H9 (cell line): ENCODE measurements around the gene BEND4. TPM values are rescaled to one million over a fixed set of nuclear protein-coding genes. Genes with fewer than 3 reads are reported as not detected.

Experiments used
- DNase-seq: peaks from one replicate; pipeline ENCODE4 v3.0.0-alpha.2; 2017
- H2AFZ ChIP-seq: one replicate; pipeline ENCODE4 v1.6.1; 2013; ENCODE audit warnings: mild to moderate bottlenecking, low read length, control low read depth, moderate library complexity
- H2AK5ac ChIP-seq: 2 replicates; pipeline ENCODE4 v1.6.1; 2013; ENCODE audit warnings: low read length, control low read depth, mixed read lengths; ENCODE audit not compliant: insufficient read length
- H2BK120ac ChIP-seq: one replicate; pipeline ENCODE4 v1.6.1; 2013; ENCODE audit warnings: low read depth, mild to moderate bottlenecking, low read length, control low read depth, inconsistent platforms; ENCODE audit not compliant: poor library complexity, severe bottlenecking
- H2BK12ac ChIP-seq: 2 replicates; pipeline ENCODE4 v1.6.1; 2013; ENCODE audit warnings: low read length, control low read depth, mixed read lengths, low read depth; ENCODE audit not compliant: insufficient read length
- H2BK15ac ChIP-seq: 2 replicates; pipeline ENCODE4 v1.6.1; 2013; ENCODE audit warnings: low read depth, low read length, control low read depth
- H2BK20ac ChIP-seq: one replicate; pipeline ENCODE4 v1.6.1; 2013; ENCODE audit warnings: low read depth, mild to moderate bottlenecking, low read length, control low read depth, inconsistent platforms; ENCODE audit not compliant: poor library complexity, severe bottlenecking
- H2BK5ac ChIP-seq: 2 replicates; pipeline ENCODE4 v1.6.1; 2013; ENCODE audit warnings: low read length, control low read depth, mixed read lengths; ENCODE audit not compliant: insufficient read length
- H3K14ac ChIP-seq: 2 replicates; pipeline ENCODE4 v1.6.1; 2013; ENCODE audit warnings: low read length, control low read depth; ENCODE audit not compliant: insufficient read depth
- H3K18ac ChIP-seq: 2 replicates; pipeline ENCODE4 v1.6.1; 2013; ENCODE audit warnings: low read depth, mild to moderate bottlenecking, mixed read lengths, low read length, control low read depth; ENCODE audit not compliant: insufficient read length
- H3K23ac ChIP-seq: 2 replicates; pipeline ENCODE4 v1.6.1; 2013; ENCODE audit warnings: low read length, control low read depth, mixed read lengths, low read depth; ENCODE audit not compliant: insufficient read length
- H3K23me2 ChIP-seq: 2 replicates; pipeline ENCODE4 v1.6.1; 2013; ENCODE audit warnings: low read depth, mild to moderate bottlenecking, mixed read lengths, low read length, control low read depth; ENCODE audit not compliant: insufficient read length, poor library complexity, severe bottlenecking
- H3K27ac ChIP-seq: 2 replicates; pipeline ENCODE4 v1.5.1; 2013; ENCODE audit warnings: low read length, control low read depth, mixed read lengths, low read depth; ENCODE audit not compliant: insufficient read length
- H3K27me3 ChIP-seq: 2 replicates; pipeline ENCODE4 v1.6.1; 2013; ENCODE audit warnings: low read length, control low read depth, inconsistent platforms; ENCODE audit not compliant: insufficient read depth
- H3K4ac ChIP-seq: 2 replicates; pipeline ENCODE4 v1.6.1; 2013; ENCODE audit warnings: low read depth, mild to moderate bottlenecking, control low read depth, inconsistent platforms, low read length, moderate library complexity
- H3K4me1 ChIP-seq: 2 replicates; pipeline ENCODE4 v1.6.1; 2013; ENCODE audit warnings: low read length, control low read depth, inconsistent platforms; ENCODE audit not compliant: insufficient read depth
- H3K4me2 ChIP-seq: 2 replicates; pipeline ENCODE4 v1.6.1; 2013; ENCODE audit warnings: low read length, control low read depth, mixed read lengths; ENCODE audit not compliant: insufficient read length, insufficient read depth
- H3K56ac ChIP-seq: 2 replicates; pipeline ENCODE4 v1.6.1; 2013; ENCODE audit warnings: low read depth, mild to moderate bottlenecking, mixed read lengths, low read length, control low read depth; ENCODE audit not compliant: insufficient read length
- H3K79me1 ChIP-seq: 2 replicates; pipeline ENCODE4 v1.6.1; 2013; ENCODE audit warnings: low read depth, mild to moderate bottlenecking, moderate library complexity, low read length, control low read depth, inconsistent platforms; ENCODE audit not compliant: insufficient read depth, poor library complexity, severe bottlenecking
- H3K79me2 ChIP-seq: 2 replicates; pipeline ENCODE4 v1.6.1; 2013; ENCODE audit warnings: low read length, control low read depth, inconsistent platforms; ENCODE audit not compliant: insufficient read depth
- H3K9ac ChIP-seq: 2 replicates; pipeline ENCODE4 v1.6.1; 2013; ENCODE audit warnings: low read length, control low read depth, mixed read lengths; ENCODE audit not compliant: insufficient read length; ENCODE audit errors: extremely low read depth
- H3K9me3 ChIP-seq: one replicate; pipeline ENCODE4 v1.6.1; 2013; ENCODE audit warnings: low read depth, low read length, inconsistent platforms; ENCODE audit not compliant: control insufficient read depth
- H3T11ph ChIP-seq: one replicate; pipeline ENCODE4 v1.6.1; 2013; ENCODE audit warnings: mild to moderate bottlenecking, low read length, control low read depth, inconsistent platforms
- H4K20me1 ChIP-seq: one replicate; pipeline ENCODE4 v1.6.1; 2013; ENCODE audit not compliant: control insufficient read depth, insufficient read length, insufficient read depth
- H4K5ac ChIP-seq: 2 replicates; pipeline ENCODE4 v1.6.1; 2013; ENCODE audit warnings: low read depth, mild to moderate bottlenecking, mixed read lengths, low read length, control low read depth; ENCODE audit not compliant: insufficient read length
- H4K8ac ChIP-seq: replicated peaks from 2 replicates; pipeline ENCODE4 v1.6.1; 2013; ENCODE audit warnings: low read length, control low read depth, mixed read lengths, low read depth; ENCODE audit not compliant: insufficient read length
- H4K91ac ChIP-seq: 2 replicates; pipeline ENCODE4 v1.6.1; 2013; ENCODE audit warnings: low read depth, mild to moderate bottlenecking, moderate library complexity, mixed read lengths, low read length, control low read depth; ENCODE audit not compliant: insufficient read length
- H3K27ac Mint-ChIP-seq, 3 experiments: 2 replicates in 2 of 3; 3 replicates in 1 of 3; pipeline ENCODE4 v1.8.0; 2020 to 2021; ENCODE audit warnings: mixed read lengths in 3 of 3, mild to moderate bottlenecking in 1 of 3, moderate library complexity in 1 of 3
- H3K27me3 Mint-ChIP-seq: 2 replicates; pipeline ENCODE4 v1.8.0; 2021; ENCODE audit warnings: low read depth, mild to moderate bottlenecking, moderate library complexity, mixed read lengths
- H3K36me3 Mint-ChIP-seq, 3 experiments: 2 replicates in 2 of 3; 3 replicates in 1 of 3; pipeline ENCODE4 v1.8.0; 2020 to 2021; ENCODE audit warnings: low read depth in 3 of 3, mixed read lengths in 3 of 3; ENCODE audit not compliant: insufficient read depth in 1 of 3
- H3K4me1 Mint-ChIP-seq, 2 experiments: 2 replicates each; pipeline ENCODE4 v1.8.0; 2020; ENCODE audit warnings: mixed read lengths in 2 of 2
- H3K4me3 Mint-ChIP-seq, 2 experiments: 2 replicates in 1 of 2; 3 replicates in 1 of 2; pipeline ENCODE4 v1.8.0; 2020 to 2021; ENCODE audit warnings: mild to moderate bottlenecking in 2 of 2, mixed read lengths in 2 of 2, moderate library complexity in 1 of 2
- H3K9me3 Mint-ChIP-seq, 2 experiments: 2 replicates in 1 of 2; 3 replicates in 1 of 2; pipeline ENCODE4 v1.8.0; 2020; ENCODE audit warnings: mild to moderate bottlenecking in 2 of 2, mixed read lengths in 2 of 2, moderate library complexity in 1 of 2
- CTCF ChIP-seq: fragments of 200-600 bp; sonication (generic); conservative IDR thresholded peaks from 3 replicates; pipeline ENCODE4 v1.8.0; 2021; ENCODE audit warnings: antibody characterized with exemption, mild to moderate bottlenecking
- WGBS: extraction: QIAGEN DNeasy Blood & Tissue Kit; methylation state at CpG from one replicate; pipeline ENCODE4 v1.1.7; 2013; ENCODE audit warnings: missing lambda C conversion rate, low lambda C conversion rate, mixed read lengths; ENCODE audit not compliant: insufficient read length; ENCODE audit errors: extremely low coverage; 5-methylcytosine and 5-hydroxymethylcytosine counted together
- total RNA-seq: library from RNA; stranded (reverse); gene quantifications from 2 replicates; pipeline ENCODE4 v1.2.1, GENCODE V29; 2021

Gene BEND4
- total RNA-seq, 1 experiment from 2014 or later, result 25.1 TPM

GRCh38 chr4:42132099-42132498, 20.4 kb downstream of the BEND4 start:
- no peak; the same call in 2 of the 3 replicates for TF ChIP-seq CTCF

More at GRCh38 chr4:42132099-42132498, 20.4 kb downstream of the BEND4 start:
- Histone ChIP-seq H3K23me2 (no peaks in the 10 kb centered on the region), H3K79me1 (no peaks in the 10 kb centered on the region), H3K4me2 (no peak overlapping the region), H4K5ac (no peak overlapping the region), H3K4me1 (peaks cover 4% of the 10 kb centered on the region; the same call in 1 of the 2 replicates), H3K79me2 (peaks cover 2% of the 10 kb centered on the region; the same call in 1 of the 2 replicates), H3T11ph (no peak overlapping the region), H4K91ac (no peak overlapping the region), H2AK5ac (no peak overlapping the region), H4K20me1 (no peaks in the 10 kb centered on the region), H3K18ac (no peak overlapping the region), H2AFZ (no peak overlapping the region), H2BK5ac (no peak overlapping the region), H3K56ac (no peak overlapping the region), H3K23ac (no peak overlapping the region), H2BK20ac (no peak overlapping the region), H3K27me3 (no peaks in the 10 kb centered on the region), H3K27ac (no peak overlapping the region), H3K14ac (peak overlapping the region; percentile 8; the same call in 1 of the 2 replicates), H4K8ac (no peak overlapping the region), H3K9me3 (no peaks in the 10 kb centered on the region), H2BK15ac (peak overlapping the region; percentile 92; the same call in 1 of the 2 replicates), H2BK120ac (no peak overlapping the region), H3K9ac (no peak overlapping the region), H2BK12ac (no peak overlapping the region), H3K4ac (no peak overlapping the region)
- Mint-ChIP-seq H3K27me3 (no peaks in the 10 kb centered on the region), H3K36me3 (peaks cover 19 to 30% (median 29%) of the 10 kb centered on the region in 3 experiments), H3K4me1 (peaks cover 28 to 29% of the 10 kb centered on the region in 2 experiments), H3K9me3 (peaks cover 0 to 6% of the 10 kb centered on the region in 2 experiments; a peak in 2 of 5 replicates), H3K4me3 (no peak overlapping the region), H3K27ac (peak overlapping the region in 2 of 3 experiments; percentile 64 to 73; a peak in 2 of 7 replicates)
- DNase-seq, result no peak
- WGBS, result no CpG with 5 or more reads among the region's 7 CpGs
